HCT116 (cell line): ENCODE data around the gene FBXO48. TPM values are rescaled to one million over a fixed set of nuclear protein-coding genes. Genes with fewer than 3 reads are reported as not detected.

ENCODE experiments used
- ATAC-seq: fragments of 200-7000 bp; cut with Tn5 transposase; 2 replicates; pipeline ENCODE4 v1.9.1; 2020; ENCODE audit warnings: mild to moderate bottlenecking, moderate library complexity
- BruUV-seq: library from RNA; stranded (reverse); fragments of 400-500 nt; replicated peaks from 2 replicates; lab custom pipeline; 2021; lab: Mats Ljungman, UMichigan
- CTCF ChIA-PET: fragments of 300-600 bp; sonication (Branson Sonifier 250); formaldehyde crosslinking; loops from one replicate; lab custom pipeline; 2021; ENCODE audit warnings: antibody characterized with exemption; lab: Charles Lee
- POLR2A ChIA-PET: fragments of 300-600, 350-600 bp; sonication (Branson Sonifier 250); formaldehyde crosslinking; loops from one replicate; lab custom pipeline; 2021; ENCODE audit warnings: antibody characterized with exemption; lab: Charles Lee
- RAD21 ChIA-PET, 2 experiments: fragments of 300-600 bp; sonication (Branson Sonifier 250); formaldehyde crosslinking; loops; one replicate each; lab custom pipeline; 2023; ENCODE audit warnings: low total read pairs in 2 of 2; ENCODE audit not compliant: uncharacterized antibody in 2 of 2, unreplicated experiment in 2 of 2, low non-redundant PET in 1 of 2; lab: Charles Lee
- DNase-seq: peaks from one replicate; pipeline ENCODE4 v3.0.0-alpha.2; 2010; ENCODE audit warnings: low read depth, low spot score
- H2AFZ ChIP-seq: fragments of 200-600 bp; shearing (Covaris generic), sonication (generic); 2 replicates; pipeline ENCODE4 v1.6.1; 2017; ENCODE audit warnings: low read depth, mixed run types, mixed read lengths, antibody characterized with exemption, low read length; ENCODE audit not compliant: poor library complexity, severe bottlenecking
- H3K27ac ChIP-seq: 2 replicates; pipeline ENCODE4 v1.5.1; 2012; ENCODE audit warnings: low read depth, low read length
- H3K27me3 ChIP-seq: fragments of 200-600 bp; sonication (generic); 2 replicates; pipeline ENCODE4 v1.6.1; 2016; ENCODE audit warnings: mixed run types, low read length, mixed read lengths; ENCODE audit not compliant: insufficient read depth
- H3K36me3 ChIP-seq, 2 experiments: fragments of 200-500 bp in 1 of 2; fragments of 200-600 bp in 1 of 2; sonication (Bioruptor generic) in 1 of 2; sonication (generic) in 1 of 2; 2 replicates each; pipeline versions ENCODE4 v1.5.1 to v1.6.1; 2014 to 2016; ENCODE audit warnings: low read length in 2 of 2, inconsistent platforms in 1 of 2, mixed read lengths in 1 of 2, mixed run types in 1 of 2; ENCODE audit not compliant: insufficient read depth in 2 of 2, control insufficient read depth in 1 of 2
- H3K4me1 ChIP-seq, 2 experiments: fragments of 200-600 bp in 1 of 2; sonication (generic) in 1 of 2; 2 replicates each; pipeline versions ENCODE4 v1.5.1 to v1.6.1; 2012 to 2017; ENCODE audit warnings: low read length in 2 of 2, inconsistent platforms in 1 of 2, mild to moderate bottlenecking in 1 of 2, mixed read lengths in 1 of 2, mixed run types in 1 of 2, moderate library complexity in 1 of 2; ENCODE audit not compliant: insufficient read depth in 2 of 2, control insufficient read depth in 1 of 2
- H3K4me2 ChIP-seq: fragments of 200-600 bp; sonication (generic); 2 replicates; pipeline ENCODE4 v1.6.1; 2017; ENCODE audit warnings: mixed run types, low read length, mixed read lengths
- H3K4me3 ChIP-seq, 2 experiments: fragments of 200-600 bp in 1 of 2; sonication (generic) in 1 of 2; replicated peaks in 1 of 2; 2 replicates each; pipeline ENCODE4 v1.5.1; 2011 to 2016; ENCODE audit warnings: low read length in 2 of 2, control low read depth in 1 of 2, low read depth in 1 of 2, mild to moderate bottlenecking in 1 of 2, mixed read lengths in 1 of 2, mixed run types in 1 of 2
- H3K79me2 ChIP-seq: fragments of 200-600 bp; sonication (generic); 2 replicates; pipeline ENCODE4 v1.6.1; 2017; ENCODE audit warnings: mild to moderate bottlenecking, mixed run types, low read length, moderate library complexity, mixed read lengths; ENCODE audit not compliant: insufficient read depth
- H3K9ac ChIP-seq: fragments of 200-600 bp; sonication (generic); 2 replicates; pipeline ENCODE4 v1.6.1; 2016; ENCODE audit warnings: low read length, mixed read lengths
- H3K9me2 ChIP-seq: fragments of 200-600 bp; sonication (generic), shearing (Covaris generic); 2 replicates; pipeline ENCODE4 v1.6.1; 2017; ENCODE audit warnings: mixed run types, mild to moderate bottlenecking, moderate library complexity; ENCODE audit not compliant: insufficient read depth
- H3K9me3 ChIP-seq, 2 experiments: fragments of 200-500 bp in 1 of 2; fragments of 200-600 bp in 1 of 2; sonication (Bioruptor generic) in 1 of 2; sonication (generic) in 1 of 2; 2 replicates each; pipeline ENCODE4 v1.6.1; 2014 to 2017; ENCODE audit warnings: low read length in 2 of 2, mixed read lengths in 2 of 2, inconsistent platforms in 1 of 2, low read depth in 1 of 2, mild to moderate bottlenecking in 1 of 2, mixed run types in 1 of 2, moderate library complexity in 1 of 2; ENCODE audit not compliant: control insufficient read depth in 1 of 2, insufficient read depth in 1 of 2
- H4K20me1 ChIP-seq: fragments of 200-600 bp; sonication (generic), shearing (Covaris generic); 2 replicates; pipeline ENCODE4 v1.6.1; 2017; ENCODE audit warnings: mixed run types, mild to moderate bottlenecking, moderate library complexity; ENCODE audit not compliant: insufficient read depth
- CBX3 ChIP-seq: IDR thresholded peaks from 2 replicates; pipeline ENCODE4 v1.6.1; 2012; ENCODE audit warnings: low read depth
- CEBPB ChIP-seq: IDR thresholded peaks from 2 replicates; pipeline ENCODE4 v1.6.1; 2012; ENCODE audit warnings: low read depth
- EGR1 ChIP-seq: IDR thresholded peaks from 2 replicates; pipeline ENCODE4 v1.6.1; 2012; ENCODE audit warnings: low read depth
- ELF1 ChIP-seq: IDR thresholded peaks from 2 replicates; pipeline ENCODE4 v1.6.1; 2012; ENCODE audit warnings: low read depth, borderline replicate concordance
- EZH2 ChIP-seq: fragments of 200-600 bp; sonication (generic); IDR thresholded peaks from 2 replicates; pipeline ENCODE4 v1.6.1; 2017; ENCODE audit warnings: antibody characterized with exemption, mixed run types
- FOSL1 ChIP-seq: IDR thresholded peaks from 2 replicates; pipeline ENCODE4 v1.6.1; 2012; ENCODE audit warnings: low read depth
- JUND ChIP-seq: IDR thresholded peaks from 2 replicates; pipeline ENCODE4 v1.6.1; 2012
- MAX ChIP-seq: IDR thresholded peaks from 2 replicates; pipeline ENCODE4 v1.6.1; 2012
- POLR2A ChIP-seq: IDR thresholded peaks from 2 replicates; pipeline ENCODE4 v1.7.0; 2011; ENCODE audit warnings: borderline replicate concordance; ENCODE audit not compliant: insufficient read depth, insufficient read length; ENCODE audit errors: extremely low read depth
- RAD21 ChIP-seq: IDR thresholded peaks from 2 replicates; pipeline ENCODE4 v1.6.1; 2012; ENCODE audit warnings: low read depth, mild to moderate bottlenecking
- SIN3A ChIP-seq: IDR thresholded peaks from 2 replicates; pipeline ENCODE4 v1.6.1; 2012; ENCODE audit warnings: low read depth
- TCF7L2 ChIP-seq: IDR thresholded peaks from 2 replicates; pipeline ENCODE4 v1.7.0; 2011; ENCODE audit warnings: borderline replicate concordance, inconsistent platforms; ENCODE audit not compliant: insufficient read depth, insufficient read length; ENCODE audit errors: extremely low read depth
- YY1 ChIP-seq: IDR thresholded peaks from 2 replicates; pipeline ENCODE4 v1.6.1; 2011; ENCODE audit warnings: low read length, low read depth, moderate library complexity, mild to moderate bottlenecking; ENCODE audit not compliant: insufficient replicate concordance; ENCODE audit errors: extremely low read depth
- ZBTB33 ChIP-seq: IDR thresholded peaks from 2 replicates; pipeline ENCODE4 v1.6.1; 2011; ENCODE audit warnings: mild to moderate bottlenecking, low read length, moderate library complexity; ENCODE audit not compliant: insufficient replicate concordance; ENCODE audit errors: extremely low read depth
- ZFX ChIP-seq: fragments of 450-650 bp; IDR thresholded peaks from 2 replicates; pipeline ENCODE4 v1.6.1; 2017
- ZNF274 ChIP-seq: fragments of 200-500 bp; sonication (Bioruptor generic); IDR thresholded peaks from 2 replicates; pipeline ENCODE4 v1.6.1; 2014; ENCODE audit warnings: mild to moderate bottlenecking, low read depth, low read length, inconsistent platforms
- intact Hi-C: fragments of 100-400 bp; cut with micrococcal nuclease; formaldehyde crosslinking; loops from 2 replicates; pipeline ENCODE4 v1.10.0; 2022
- total RNA-seq: library from RNA; stranded (reverse); gene quantifications from one replicate; pipeline ENCODE4 v1.2.1, GENCODE V29; 2021; ENCODE audit not compliant: unreplicated experiment

The FBXO48 gene
- total RNA-seq, 1 experiment from 2014 or later = 0.91 TPM

GRCh38 chr2:68482296-68482820 is 15.3 kb upstream of the FBXO48 start:
- H3K9ac ChIP-seq = no peak overlapping the region
- intact Hi-C loops = no loop called here
- no peaks in the 10 kb centered on the region for H3K27me3 ChIP-seq
- H2AFZ ChIP-seq = no peak overlapping the region
- CTCF ChIA-PET = interaction anchor here (1.3 to 1.5 kb wide), 3 partner anchors 19 to 443 kb away, joined by 3 to 5 read pairs (median 4); no protein-coding TSS in a partner anchor
- TF ChIP-seq ZBTB33 = no peak
- TF ChIP-seq CBX3 = no peak
- no peak for TF ChIP-seq EZH2
- TF ChIP-seq RAD21 = no peak
- TF ChIP-seq ZNF274 = no peak
- no peak for TF ChIP-seq CEBPB
- TF ChIP-seq YY1 = no peak
- no peak for TF ChIP-seq FOSL1
- no peak for TF ChIP-seq TCF7L2
- TF ChIP-seq ZFX = no peak
- no peak for TF ChIP-seq MAX
- TF ChIP-seq EGR1 = no peak
- no peak for TF ChIP-seq SIN3A
- TF ChIP-seq ELF1 = no peak
- no peak for TF ChIP-seq JUND
- TF ChIP-seq POLR2A = no peak
- H4K20me1 ChIP-seq = no peaks in the 10 kb centered on the region
- DNase-seq = no peak
- no peak overlapping the region for H3K27ac ChIP-seq
- H3K4me2 ChIP-seq = no peak overlapping the region
- H3K36me3 ChIP-seq = no peaks in the 10 kb centered on the region
- RAD21 ChIA-PET = no interaction called here
- no peaks in the 10 kb centered on the region for H3K9me2 ChIP-seq
- H3K9me3 ChIP-seq = no peaks in the 10 kb centered on the region
- H3K79me2 ChIP-seq = no peaks in the 10 kb centered on the region
- H3K4me1 ChIP-seq = peaks cover 6 to 13% of the 10 kb centered on the region in 2 experiments; a peak in 3 of 4 replicates
- POLR2A ChIA-PET = no interaction called here
- H3K4me3 ChIP-seq = no peak overlapping the region
- no peak for ATAC-seq
- no TSS peak for BruUV-seq
